ENCODE data around the gene ZMAT5.

DNA sequence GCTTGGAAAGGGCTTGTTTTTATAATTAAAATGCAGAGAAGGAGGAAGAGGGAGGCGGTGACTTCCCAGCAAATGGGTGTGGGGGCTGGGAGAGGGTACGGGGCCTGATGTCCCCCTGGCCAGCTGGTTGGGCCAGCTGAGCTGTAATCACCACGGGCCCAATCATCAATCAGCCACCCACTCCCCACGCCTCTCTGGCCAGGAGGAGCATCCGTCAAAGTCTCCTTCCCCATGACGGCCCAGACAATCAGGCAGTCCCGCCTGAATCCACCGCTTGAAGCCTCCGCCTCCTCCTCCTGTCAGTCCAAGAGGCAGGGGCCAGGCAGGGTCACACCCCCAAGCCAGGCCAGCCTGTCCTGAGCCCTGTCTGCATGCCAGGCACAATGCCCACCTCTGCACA is 60.3 kb downstream of the ZMAT5 start:
- TF ChIP-seq, protein P1, sequence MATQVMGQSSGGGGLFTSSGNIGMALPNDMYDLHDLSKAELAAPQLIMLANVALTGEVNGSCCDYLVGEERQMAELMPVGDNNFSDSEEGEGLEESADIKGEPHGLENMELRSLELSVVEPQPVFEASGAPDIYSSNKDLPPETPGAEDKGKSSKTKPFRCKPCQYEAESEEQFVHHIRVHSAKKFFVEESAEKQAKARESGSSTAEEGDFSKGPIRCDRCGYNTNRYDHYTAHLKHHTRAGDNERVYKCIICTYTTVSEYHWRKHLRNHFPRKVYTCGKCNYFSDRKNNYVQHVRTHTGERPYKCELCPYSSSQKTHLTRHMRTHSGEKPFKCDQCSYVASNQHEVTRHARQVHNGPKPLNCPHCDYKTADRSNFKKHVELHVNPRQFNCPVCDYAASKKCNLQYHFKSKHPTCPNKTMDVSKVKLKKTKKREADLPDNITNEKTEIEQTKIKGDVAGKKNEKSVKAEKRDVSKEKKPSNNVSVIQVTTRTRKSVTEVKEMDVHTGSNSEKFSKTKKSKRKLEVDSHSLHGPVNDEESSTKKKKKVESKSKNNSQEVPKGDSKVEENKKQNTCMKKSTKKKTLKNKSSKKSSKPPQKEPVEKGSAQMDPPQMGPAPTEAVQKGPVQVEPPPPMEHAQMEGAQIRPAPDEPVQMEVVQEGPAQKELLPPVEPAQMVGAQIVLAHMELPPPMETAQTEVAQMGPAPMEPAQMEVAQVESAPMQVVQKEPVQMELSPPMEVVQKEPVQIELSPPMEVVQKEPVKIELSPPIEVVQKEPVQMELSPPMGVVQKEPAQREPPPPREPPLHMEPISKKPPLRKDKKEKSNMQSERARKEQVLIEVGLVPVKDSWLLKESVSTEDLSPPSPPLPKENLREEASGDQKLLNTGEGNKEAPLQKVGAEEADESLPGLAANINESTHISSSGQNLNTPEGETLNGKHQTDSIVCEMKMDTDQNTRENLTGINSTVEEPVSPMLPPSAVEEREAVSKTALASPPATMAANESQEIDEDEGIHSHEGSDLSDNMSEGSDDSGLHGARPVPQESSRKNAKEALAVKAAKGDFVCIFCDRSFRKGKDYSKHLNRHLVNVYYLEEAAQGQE (IDR thresholded peaks at IDR 0.05; ENCODE audit: low read depth): no peak
- TF ChIP-seq RAD21 (IDR thresholded peaks at IDR 0.05; ENCODE audit: low read depth): no peak
- TF ChIP-seq EGR1 (IDR thresholded peaks at IDR 0.05): no peak
- no peak for TF ChIP-seq TCF12 (IDR thresholded peaks at IDR 0.05; ENCODE audit: low read depth)
- TF ChIP-seq CEBPB (IDR thresholded peaks at IDR 0.05): no peak
- no peak for TF ChIP-seq TEAD4 (IDR thresholded peaks at IDR 0.05)
- TF ChIP-seq, protein P2, sequence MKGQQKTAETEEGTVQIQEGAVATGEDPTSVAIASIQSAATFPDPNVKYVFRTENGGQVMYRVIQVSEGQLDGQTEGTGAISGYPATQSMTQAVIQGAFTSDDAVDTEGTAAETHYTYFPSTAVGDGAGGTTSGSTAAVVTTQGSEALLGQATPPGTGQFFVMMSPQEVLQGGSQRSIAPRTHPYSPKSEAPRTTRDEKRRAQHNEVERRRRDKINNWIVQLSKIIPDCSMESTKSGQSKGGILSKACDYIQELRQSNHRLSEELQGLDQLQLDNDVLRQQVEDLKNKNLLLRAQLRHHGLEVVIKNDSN (IDR thresholded peaks at IDR 0.05): no peak
- TF ChIP-seq EP300 (IDR thresholded peaks at IDR 0.05; ENCODE audit: borderline replicate concordance): no peak
- no peak for TF ChIP-seq TAF1 (IDR thresholded peaks at IDR 0.05; ENCODE audit: low read depth)
- no peak for TF ChIP-seq CREB1 (IDR thresholded peaks at IDR 0.05; ENCODE audit: low read depth)
